Immature natural killer cell (primary cell): ENCODE measurements around the gene GMCL2. TPM values are rescaled to one million over a fixed set of nuclear protein-coding genes. Genes with fewer than 3 reads are reported as not detected.

ENCODE experiments used
- DNase-seq, 3 donors: peaks; one replicate each; pipeline ENCODE4 v3.0.0; 2022; ENCODE audit warnings: mixed read lengths in 1 of 3
- H3K27ac Mint-ChIP-seq, 6 donors: one replicate each; pipeline ENCODE4 v1.8.0; 2020; ENCODE audit warnings: mixed read lengths in 6 of 6, mild to moderate bottlenecking in 5 of 6, inconsistent platforms in 4 of 6, moderate library complexity in 3 of 6
- H3K27me3 Mint-ChIP-seq, 3 donors: one replicate each; pipeline ENCODE4 v1.8.0; 2020 to 2021; ENCODE audit warnings: low read depth in 3 of 3, mild to moderate bottlenecking in 3 of 3, mixed read lengths in 3 of 3, moderate library complexity in 3 of 3, inconsistent platforms in 1 of 3
- H3K36me3 Mint-ChIP-seq, 3 donors: one replicate each; pipeline ENCODE4 v1.8.0; 2020; ENCODE audit warnings: mixed read lengths in 3 of 3, inconsistent platforms in 2 of 3, mild to moderate bottlenecking in 2 of 3
- H3K4me1 Mint-ChIP-seq, 2 donors: one replicate each; pipeline ENCODE4 v1.8.0; 2020; ENCODE audit warnings: inconsistent platforms in 2 of 2, mild to moderate bottlenecking in 2 of 2, mixed read lengths in 2 of 2, moderate library complexity in 1 of 2
- H3K4me3 Mint-ChIP-seq, 5 donors: one replicate each; pipeline ENCODE4 v1.8.0; 2020; ENCODE audit warnings: mild to moderate bottlenecking in 5 of 5, mixed read lengths in 5 of 5, inconsistent platforms in 3 of 5, moderate library complexity in 3 of 5
- H3K9me3 Mint-ChIP-seq, 6 donors: one replicate each; pipeline ENCODE4 v1.8.0; 2020; ENCODE audit warnings: mild to moderate bottlenecking in 6 of 6, mixed read lengths in 6 of 6, inconsistent platforms in 4 of 6, moderate library complexity in 3 of 6
- polyA plus RNA-seq, 3 donors: library from polyadenylated mRNA; unstranded; fragments of 300-500 nt; fragmentation: Illumina TruSeq; gene quantifications; one replicate each; pipeline ENCODE4 v1.2.3, GENCODE V29; 2021

The GMCL2 gene
- polyA plus RNA-seq, 3 donors from 2014 or later, result not detected

DNA sequence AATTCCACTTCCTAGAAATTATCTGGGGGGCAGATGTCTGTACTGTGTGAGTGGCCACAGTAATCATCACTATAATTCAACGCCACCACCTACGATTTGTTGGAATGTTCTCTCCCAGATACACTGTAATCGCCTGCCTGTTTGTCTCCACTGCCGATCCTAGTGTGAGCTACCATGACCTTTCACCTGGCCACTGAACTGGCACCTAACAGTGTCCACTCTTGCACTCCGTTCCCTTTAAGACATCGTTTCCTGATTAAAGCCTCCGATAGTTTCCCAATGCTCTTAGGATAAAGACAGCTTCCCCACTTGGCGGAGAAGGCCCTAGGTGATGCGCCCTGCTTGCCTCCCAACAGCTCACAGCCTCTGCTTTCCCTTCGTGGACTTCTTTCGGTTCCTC lies 41.4 kb upstream of the GMCL2 start:
- DNase-seq, result no peak
- Mint-ChIP-seq H3K4me1 (peaks cover 43 to 71% of the 10 kb centered on the region in 2 donors), H3K36me3 (peaks cover 16 to 22% (median 16%) of the 10 kb centered on the region in 3 donors), H3K27ac (peak overlapping the region in 2 of 6 donors; percentile 36 to 55), H3K9me3 (no peaks in the 10 kb centered on the region), H3K4me3 (no peak overlapping the region), H3K27me3 (peaks cover 0 to 7% (median 0%) of the 10 kb centered on the region in 3 donors)

GRCh38 chr5:178227929-178228328 lies 40.8 kb upstream of the GMCL2 start:
- Mint-ChIP-seq H3K27ac (peak overlapping the region in 4 of 6 donors; percentile 1 to 27 (median 12)), H3K4me1 (peaks cover 44 to 70% of the 10 kb centered on the region in 2 donors), H3K4me3 (no peak overlapping the region), H3K36me3 (peaks cover 16 to 22% (median 16%) of the 10 kb centered on the region in 3 donors), H3K27me3 (peaks cover 0 to 5% (median 0%) of the 10 kb centered on the region in 3 donors), H3K9me3 (no peaks in the 10 kb centered on the region)
- no peak for DNase-seq

DNA sequence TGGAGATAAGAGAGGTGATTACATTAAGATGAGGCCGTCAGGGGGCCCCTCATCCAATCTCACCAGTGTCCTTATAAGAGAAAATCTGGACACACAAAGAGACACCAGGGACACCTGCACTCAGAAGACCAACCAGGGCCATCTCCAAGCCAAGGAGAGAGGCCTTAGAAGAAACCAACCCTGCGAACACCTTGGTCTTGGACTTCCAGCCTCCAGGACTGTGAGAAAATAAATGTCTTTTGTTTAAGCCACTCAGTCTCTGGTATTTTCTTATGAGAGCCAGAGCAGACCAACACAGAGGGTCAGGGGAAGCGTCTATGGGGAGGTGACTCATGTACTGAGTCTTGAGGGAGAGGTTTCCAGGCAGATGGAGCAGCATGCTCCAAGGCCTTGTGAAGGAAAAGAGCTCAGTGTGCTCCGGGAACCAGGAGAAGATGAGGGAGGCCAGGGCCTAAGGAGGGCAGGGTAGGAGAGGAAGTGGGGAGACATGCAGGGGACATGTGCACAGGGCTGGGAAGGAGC lies 40.0 kb upstream of the GMCL2 start:
- no peaks in the 10 kb centered on the region for H3K9me3 Mint-ChIP-seq
- H3K27me3 Mint-ChIP-seq, result peaks cover 0 to 3% (median 0%) of the 10 kb centered on the region in 3 donors
- DNase-seq, result no peak
- peaks cover 16 to 22% (median 16%) of the 10 kb centered on the region in 3 donors for H3K36me3 Mint-ChIP-seq
- H3K4me1 Mint-ChIP-seq, result peaks cover 43 to 71% of the 10 kb centered on the region in 2 donors
- H3K4me3 Mint-ChIP-seq, result peak overlapping the region in 1 of 5 donors; percentile 13
- peak overlapping the region in 2 of 6 donors; percentile 19 to 27 for H3K27ac Mint-ChIP-seq

- Mint-ChIP-seq H3K27ac (no peak overlapping the region), H3K9me3 (no peaks in the 10 kb centered on the region), H3K27me3 (peaks cover 0 to 3% (median 2%) of the 10 kb centered on the region in 3 donors), H3K36me3 (peaks cover 16 to 28% (median 18%) of the 10 kb centered on the region in 3 donors), H3K4me1 (peaks cover 31 to 72% of the 10 kb centered on the region in 2 donors), H3K4me3 (no peak overlapping the region)
- no peak for DNase-seq
These were observed 38.0 kb upstream of the GMCL2 start for GRCh38 chr5:178225174-178225573.

- Mint-ChIP-seq H3K36me3 (peaks cover 14 to 27% (median 16%) of the 10 kb centered on the region in 3 donors), H3K9me3 (no peaks in the 10 kb centered on the region), H3K4me3 (no peak overlapping the region), H3K27ac (no peak overlapping the region), H3K27me3 (peaks cover 3 to 5% (median 4%) of the 10 kb centered on the region in 3 donors), H3K4me1 (peaks cover 24 to 64% of the 10 kb centered on the region in 2 donors)
- DNase-seq, result no peak
These were observed 37.2 kb upstream of the GMCL2 start for GRCh38 chr5:178224403-178224802.

DNA sequence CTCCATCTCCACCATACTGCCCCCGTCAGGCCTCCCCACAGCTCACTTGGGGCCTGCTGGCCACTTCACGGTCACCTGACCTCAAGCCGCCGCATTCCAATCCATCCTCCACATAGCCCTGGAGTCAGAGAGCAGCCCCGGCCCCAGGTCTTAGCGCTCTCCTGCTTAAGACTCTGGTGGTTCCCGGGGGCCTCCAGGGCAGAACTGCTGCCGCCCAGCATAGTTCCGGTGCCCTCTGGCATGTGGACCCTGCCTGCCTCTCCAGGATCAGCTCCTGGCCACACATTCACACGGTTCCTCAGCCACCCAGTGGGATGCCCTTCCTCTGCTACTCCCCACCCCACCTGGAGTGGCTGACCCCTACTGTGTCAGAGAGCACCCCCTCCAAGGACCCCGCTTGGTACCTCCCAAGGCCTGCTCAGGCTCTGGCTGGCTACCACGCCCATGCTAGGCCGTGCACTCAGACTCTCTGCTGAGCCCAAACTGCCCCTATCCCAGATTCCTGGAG lies 36.7 kb upstream of the GMCL2 start:
- Mint-ChIP-seq H3K27me3 (peaks cover 3 to 5% (median 4%) of the 10 kb centered on the region in 3 donors), H3K27ac (peak overlapping the region in 1 of 6 donors; percentile 47), H3K4me3 (no peak overlapping the region), H3K36me3 (peaks cover 12 to 24% (median 14%) of the 10 kb centered on the region in 3 donors), H3K9me3 (no peaks in the 10 kb centered on the region), H3K4me1 (peaks cover 22 to 60% of the 10 kb centered on the region in 2 donors)
- no peak for DNase-seq

DNA sequence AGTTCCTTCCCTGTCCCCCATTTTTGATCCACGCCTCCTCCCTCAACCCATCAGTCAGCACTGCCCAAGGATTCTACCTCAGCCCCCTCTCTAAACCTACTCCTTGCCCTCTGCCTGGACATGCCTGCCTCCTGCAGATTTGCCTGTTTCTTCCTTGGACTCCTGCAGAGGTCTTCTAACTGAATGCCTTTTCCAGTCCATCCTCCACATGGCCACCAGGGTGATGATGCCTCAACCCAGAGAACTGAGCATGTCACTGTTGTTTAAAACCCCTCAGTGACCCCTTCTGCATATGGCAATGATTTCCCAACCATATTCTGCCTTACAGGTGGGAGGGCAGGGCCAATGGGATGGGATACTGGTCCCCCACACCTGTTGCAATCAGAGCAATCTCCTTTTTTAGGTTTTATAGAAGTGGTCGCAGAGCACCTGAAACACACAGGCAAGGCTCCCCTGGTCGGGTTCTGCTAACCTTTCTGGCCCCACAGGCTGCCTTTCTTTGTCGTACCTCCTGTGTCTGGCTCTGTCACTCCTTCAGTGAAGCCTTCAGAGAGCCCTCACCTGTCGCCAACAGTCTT lies 36.1 kb upstream of the GMCL2 start:
- Mint-ChIP-seq H3K4me3 (no peak overlapping the region), H3K36me3 (peaks cover 9 to 28% (median 18%) of the 10 kb centered on the region in 3 donors), H3K27ac (peak overlapping the region in 5 of 6 donors; percentile 1 to 75 (median 39)), H3K4me1 (peaks cover 19 to 60% of the 10 kb centered on the region in 2 donors), H3K9me3 (no peaks in the 10 kb centered on the region), H3K27me3 (peaks cover 3 to 5% (median 4%) of the 10 kb centered on the region in 3 donors)
- no peak for DNase-seq

DNA sequence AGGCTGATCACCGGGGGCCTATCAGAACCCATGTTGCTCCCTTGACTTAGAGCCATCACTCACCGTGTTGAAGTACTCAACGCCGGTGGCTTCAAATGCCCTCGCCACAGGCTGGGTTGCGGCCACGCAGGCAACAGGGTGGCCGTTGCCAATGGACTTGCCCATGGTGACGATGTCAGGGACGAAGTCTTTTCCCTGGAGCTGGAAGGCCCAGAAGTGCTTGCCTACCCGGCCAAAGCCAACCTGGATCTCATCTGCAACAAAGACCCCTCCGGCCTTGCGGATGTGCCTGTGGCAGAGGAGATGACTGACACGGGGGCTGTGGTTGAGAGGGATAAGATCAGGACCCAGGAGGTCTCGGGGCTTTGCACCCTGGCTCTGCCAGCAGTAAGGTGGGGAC lies 35.1 kb upstream of the GMCL2 start:
- Mint-ChIP-seq H3K4me3 (no peak overlapping the region), H3K27ac (peak overlapping the region in 2 of 6 donors; percentile 57 to 89), H3K36me3 (peaks cover 1 to 23% (median 15%) of the 10 kb centered on the region in 3 donors), H3K9me3 (no peaks in the 10 kb centered on the region), H3K4me1 (peaks cover 11 to 51% of the 10 kb centered on the region in 2 donors), H3K27me3 (peaks cover 3 to 5% (median 4%) of the 10 kb centered on the region in 3 donors)
- no peak for DNase-seq

GRCh38 chr5:178221853-178222252 lies 34.7 kb upstream of the GMCL2 start:
- Mint-ChIP-seq H3K27me3 (peaks cover 3 to 5% (median 4%) of the 10 kb centered on the region in 3 donors), H3K4me3 (no peak overlapping the region), H3K4me1 (peaks cover 10 to 46% of the 10 kb centered on the region in 2 donors)

DNA sequence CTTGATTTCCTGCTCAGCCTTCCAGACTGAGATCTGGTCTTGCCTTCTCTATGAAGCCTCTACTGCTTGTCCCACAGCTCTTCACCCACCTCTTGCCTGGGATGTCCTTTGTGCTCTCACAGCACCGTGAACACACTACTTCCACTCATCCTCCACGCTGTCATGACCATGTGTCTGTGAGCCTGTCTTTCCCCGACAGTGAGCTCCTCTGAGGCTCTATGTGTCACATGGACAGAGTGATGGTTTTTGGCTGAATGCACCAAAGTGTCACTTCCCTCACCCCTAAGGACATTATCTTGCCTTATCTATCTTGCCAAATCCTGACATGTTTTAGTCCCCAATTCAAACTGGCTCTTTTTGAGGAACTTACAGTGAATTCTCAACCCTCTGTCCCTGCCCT lies 34.1 kb upstream of the GMCL2 start:
- no peaks in the 10 kb centered on the region for H3K9me3 Mint-ChIP-seq
- H3K4me1 Mint-ChIP-seq, result peaks cover 11 to 44% of the 10 kb centered on the region in 2 donors
- peaks cover 2 to 20% (median 10%) of the 10 kb centered on the region in 3 donors for H3K36me3 Mint-ChIP-seq
- H3K27me3 Mint-ChIP-seq, result peaks cover 3 to 5% (median 4%) of the 10 kb centered on the region in 3 donors
- no peak for DNase-seq
- H3K27ac Mint-ChIP-seq, result peak overlapping the region; percentile 29 to 89 (median 56)
- no peak overlapping the region for H3K4me3 Mint-ChIP-seq

More at GRCh38 chr5:178221853-178222252, 34.7 kb upstream of the GMCL2 start:
- DNase-seq, result no peak
- peaks cover 0 to 20% (median 12%) of the 10 kb centered on the region in 3 donors for H3K36me3 Mint-ChIP-seq
- H3K27ac Mint-ChIP-seq, result peak overlapping the region; percentile 29 to 89 (median 56)
- no peaks in the 10 kb centered on the region for H3K9me3 Mint-ChIP-seq

DNA sequence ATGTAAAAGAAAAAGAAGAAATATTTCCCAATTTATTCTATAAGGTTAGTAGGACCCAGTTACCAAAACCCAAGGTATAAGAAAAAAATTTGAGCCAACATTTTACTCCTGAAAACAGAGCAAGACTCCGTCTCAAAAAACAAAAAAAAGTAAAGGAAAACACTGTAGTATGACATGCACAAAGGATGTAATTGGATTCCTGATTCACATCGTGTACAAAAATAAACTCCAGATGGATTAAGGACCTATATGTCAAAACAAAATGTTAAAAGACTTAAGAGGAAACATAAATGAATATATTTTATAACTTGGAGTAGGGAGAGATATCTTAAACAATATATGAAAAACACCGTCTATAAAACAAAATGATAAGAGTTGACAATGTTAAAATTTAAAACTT lies 31.7 kb upstream of the GMCL2 start:
- H3K27me3 Mint-ChIP-seq, result peaks cover 3 to 5% (median 4%) of the 10 kb centered on the region in 3 donors
- peak overlapping the region in 2 of 6 donors; percentile 14 to 21 for H3K27ac Mint-ChIP-seq
- H3K4me3 Mint-ChIP-seq, result no peak overlapping the region
- peaks cover 19 to 50% of the 10 kb centered on the region in 2 donors for H3K4me1 Mint-ChIP-seq
- DNase-seq, result no peak
- no peaks in the 10 kb centered on the region for H3K9me3 Mint-ChIP-seq
- H3K36me3 Mint-ChIP-seq, result peaks cover 4 to 26% (median 13%) of the 10 kb centered on the region in 3 donors

GRCh38 chr5:178218237-178218776 lies 31.1 kb upstream of the GMCL2 start:
- Mint-ChIP-seq H3K27ac (peak overlapping the region in 3 of 6 donors; percentile 14 to 53 (median 21)), H3K4me1 (peaks cover 21 to 52% of the 10 kb centered on the region in 2 donors), H3K4me3 (no peak overlapping the region), H3K27me3 (peaks cover 3 to 6% (median 4%) of the 10 kb centered on the region in 3 donors), H3K36me3 (peaks cover 4 to 31% (median 13%) of the 10 kb centered on the region in 3 donors), H3K9me3 (no peaks in the 10 kb centered on the region)
- no peak for DNase-seq

GRCh38 chr5:178216779-178217178 lies 29.6 kb upstream of the GMCL2 start:
- Mint-ChIP-seq H3K4me3 (no peak overlapping the region), H3K36me3 (peaks cover 4 to 32% (median 13%) of the 10 kb centered on the region in 3 donors), H3K9me3 (no peaks in the 10 kb centered on the region), H3K27me3 (peaks cover 5 to 6% (median 6%) of the 10 kb centered on the region in 3 donors), H3K4me1 (peaks cover 18 to 42% of the 10 kb centered on the region in 2 donors), H3K27ac (no peak overlapping the region)
- DNase-seq, result no peak
